ENCODE data around the gene RELT. TPM values are rescaled to one million over a fixed set of nuclear protein-coding genes. Genes with fewer than 3 reads are reported as not detected.
A peak's percentile ranks its signal among the peaks of the same experiment; 100 is the strongest.

RELT gene
- total and polyA plus RNA-seq, 2 of the 13 experiments (the other 11 are each of a cell fraction or from before 2014, with no cell fraction given), result 2.5 to 4.7 TPM

GRCh38 chr11:73331138-73331916 is 44.9 kb upstream of the RELT start (continued):
- TF ChIP-seq ZBTB43 (CRISPR knock-in tag; conservative IDR thresholded peaks at IDR 0.05) (0 out of 2 replicates have a peak, but pooled peaks have one; percentile 28), ZNF329 (CRISPR knock-in tag; IDR thresholded peaks at IDR 0.05; ENCODE audit: low read depth) (peak; percentile 24; the same call in 1 of the 2 replicates), ZNF768 (CRISPR knock-in tag; IDR thresholded peaks at IDR 0.05) (no peak), ZKSCAN8 (CRISPR knock-in tag; IDR thresholded peaks at IDR 0.05; ENCODE audit: borderline replicate concordance) (no peak), ZNF354B (CRISPR knock-in tag; IDR thresholded peaks at IDR 0.05) (no peak), HCFC1 (IDR thresholded peaks at IDR 0.05; ENCODE audit: low read depth, low read length) (no peak), ZNF318 (CRISPR knock-in tag; IDR thresholded peaks at IDR 0.05) (no peak), ZNF543 (CRISPR knock-in tag; IDR thresholded peaks at IDR 0.05) (no peak), MZF1 (CRISPR knock-in tag; IDR thresholded peaks at IDR 0.05; ENCODE audit: borderline replicate concordance) (no peak), ZNF264 (CRISPR knock-in tag; IDR thresholded peaks at IDR 0.05) (no peak), NFE2L2 (IDR thresholded peaks at IDR 0.05; ENCODE audit: low read length) (no peak), SIX4 (CRISPR knock-in tag; IDR thresholded peaks at IDR 0.05) (peak; percentile 64; the same call in 1 of the 2 replicates), HNRNPK (IDR thresholded peaks at IDR 0.05; ENCODE audit: low read depth, low read length, poor library complexity, severe bottlenecking) (no peak), RFX1 (IDR thresholded peaks at IDR 0.05) (peak; percentile 87)
- TF ChIP-seq, protein P1, sequence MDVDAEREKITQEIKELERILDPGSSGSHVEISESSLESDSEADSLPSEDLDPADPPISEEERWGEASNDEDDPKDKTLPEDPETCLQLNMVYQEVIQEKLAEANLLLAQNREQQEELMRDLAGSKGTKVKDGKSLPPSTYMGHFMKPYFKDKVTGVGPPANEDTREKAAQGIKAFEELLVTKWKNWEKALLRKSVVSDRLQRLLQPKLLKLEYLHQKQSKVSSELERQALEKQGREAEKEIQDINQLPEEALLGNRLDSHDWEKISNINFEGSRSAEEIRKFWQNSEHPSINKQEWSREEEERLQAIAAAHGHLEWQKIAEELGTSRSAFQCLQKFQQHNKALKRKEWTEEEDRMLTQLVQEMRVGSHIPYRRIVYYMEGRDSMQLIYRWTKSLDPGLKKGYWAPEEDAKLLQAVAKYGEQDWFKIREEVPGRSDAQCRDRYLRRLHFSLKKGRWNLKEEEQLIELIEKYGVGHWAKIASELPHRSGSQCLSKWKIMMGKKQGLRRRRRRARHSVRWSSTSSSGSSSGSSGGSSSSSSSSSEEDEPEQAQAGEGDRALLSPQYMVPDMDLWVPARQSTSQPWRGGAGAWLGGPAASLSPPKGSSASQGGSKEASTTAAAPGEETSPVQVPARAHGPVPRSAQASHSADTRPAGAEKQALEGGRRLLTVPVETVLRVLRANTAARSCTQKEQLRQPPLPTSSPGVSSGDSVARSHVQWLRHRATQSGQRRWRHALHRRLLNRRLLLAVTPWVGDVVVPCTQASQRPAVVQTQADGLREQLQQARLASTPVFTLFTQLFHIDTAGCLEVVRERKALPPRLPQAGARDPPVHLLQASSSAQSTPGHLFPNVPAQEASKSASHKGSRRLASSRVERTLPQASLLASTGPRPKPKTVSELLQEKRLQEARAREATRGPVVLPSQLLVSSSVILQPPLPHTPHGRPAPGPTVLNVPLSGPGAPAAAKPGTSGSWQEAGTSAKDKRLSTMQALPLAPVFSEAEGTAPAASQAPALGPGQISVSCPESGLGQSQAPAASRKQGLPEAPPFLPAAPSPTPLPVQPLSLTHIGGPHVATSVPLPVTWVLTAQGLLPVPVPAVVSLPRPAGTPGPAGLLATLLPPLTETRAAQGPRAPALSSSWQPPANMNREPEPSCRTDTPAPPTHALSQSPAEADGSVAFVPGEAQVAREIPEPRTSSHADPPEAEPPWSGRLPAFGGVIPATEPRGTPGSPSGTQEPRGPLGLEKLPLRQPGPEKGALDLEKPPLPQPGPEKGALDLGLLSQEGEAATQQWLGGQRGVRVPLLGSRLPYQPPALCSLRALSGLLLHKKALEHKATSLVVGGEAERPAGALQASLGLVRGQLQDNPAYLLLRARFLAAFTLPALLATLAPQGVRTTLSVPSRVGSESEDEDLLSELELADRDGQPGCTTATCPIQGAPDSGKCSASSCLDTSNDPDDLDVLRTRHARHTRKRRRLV (CRISPR knock-in tag; IDR thresholded peaks at IDR 0.05), result 0 out of 2 replicates have a peak, but pooled peaks have one; percentile 34
